Lower leg skin (tissue), 4 donors: Measurements from ENCODE around the gene FRS2. TPM values are rescaled to one million over a fixed set of nuclear protein-coding genes. Genes with fewer than 3 reads are reported as not detected.

Experiments
- DNase-seq, 2 donors: peaks; one replicate each; pipeline ENCODE4 v3.0.0-alpha.2; 2019; ENCODE audit warnings: low spot score in 2 of 2
- H3K4me3 ChIP-seq: fragments of 200-600 bp; sonication (generic); 2 replicates; pipeline ENCODE4 v1.5.1; 2017; ENCODE audit warnings: mild to moderate bottlenecking, low read depth; ENCODE audit not compliant: poor library complexity, severe bottlenecking
- POLR2A ChIP-seq, 2 donors: fragments of 450-650 bp; IDR thresholded peaks; one replicate each; pipeline ENCODE4 v1.6.1; 2016 to 2017; ENCODE audit warnings: antibody characterized with exemption in 2 of 2, mild to moderate bottlenecking in 1 of 2, moderate library complexity in 1 of 2
- WGBS, 2 donors: methylation state at CpG; one replicate each; pipeline ENCODE4 v1.1.5; 2018; 5-methylcytosine and 5-hydroxymethylcytosine counted together
- intact Hi-C: fragments of 100-400 bp; cut with DNase I; formaldehyde crosslinking; loops from one replicate; pipeline ENCODE4 v1.15.0; 2023; ENCODE audit warnings: low total_unique reads
- total RNA-seq, 4 donors: library from RNA; depleted of rRNA; stranded (reverse); fragments of >200 nt; gene quantifications; one replicate each; pipeline ENCODE4 v1.1.0, GENCODE V29; 2016
- TF ChIP-seq, protein P1 (sequence below), 3 donors: fragments of 450-650 bp; IDR thresholded peaks; one replicate each; pipeline ENCODE4 v1.5.1; 2016; ENCODE audit warnings: antibody characterized with exemption in 3 of 3, mild to moderate bottlenecking in 3 of 3, moderate library complexity in 2 of 3

FRS2 gene
- total RNA-seq, 4 donors from 2014 or later: 33.7 to 64.7 (median 43.5) TPM

DNA sequence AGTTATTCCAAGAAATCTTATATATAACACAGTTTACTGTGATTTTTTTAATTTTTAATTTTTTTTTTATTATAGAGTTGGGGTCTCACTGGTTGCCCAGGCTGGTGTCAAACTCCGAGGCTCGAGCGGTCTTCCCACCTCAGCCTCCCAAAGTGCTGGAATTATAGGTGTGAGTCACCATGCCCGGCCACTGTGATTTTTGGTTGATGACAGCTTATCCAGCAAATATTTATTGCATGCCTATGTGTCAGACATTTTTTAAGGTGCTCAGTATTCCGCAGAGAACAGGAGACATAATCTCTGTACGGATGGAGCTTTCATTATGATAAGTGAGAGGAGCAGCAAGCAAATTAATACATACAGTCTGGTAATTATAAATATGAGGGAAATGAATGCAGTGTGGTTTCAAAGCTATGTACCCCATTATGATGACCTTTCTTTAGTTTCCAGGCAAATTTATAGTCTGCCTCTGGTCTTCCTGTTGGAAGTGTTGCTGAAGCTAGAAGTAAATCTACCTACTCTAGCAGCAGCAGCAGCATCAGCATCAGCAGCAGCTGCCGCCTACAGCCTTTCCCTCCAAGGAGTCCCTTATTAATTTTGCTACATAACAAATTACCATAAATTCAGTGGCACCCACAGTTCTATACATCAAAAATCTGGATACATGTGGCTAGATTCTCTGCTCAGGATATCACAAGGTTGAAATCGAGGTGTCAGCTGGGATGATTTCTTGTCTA is 32.3 kb downstream of the FRS2 start:
- TF ChIP-seq, protein P1, sequence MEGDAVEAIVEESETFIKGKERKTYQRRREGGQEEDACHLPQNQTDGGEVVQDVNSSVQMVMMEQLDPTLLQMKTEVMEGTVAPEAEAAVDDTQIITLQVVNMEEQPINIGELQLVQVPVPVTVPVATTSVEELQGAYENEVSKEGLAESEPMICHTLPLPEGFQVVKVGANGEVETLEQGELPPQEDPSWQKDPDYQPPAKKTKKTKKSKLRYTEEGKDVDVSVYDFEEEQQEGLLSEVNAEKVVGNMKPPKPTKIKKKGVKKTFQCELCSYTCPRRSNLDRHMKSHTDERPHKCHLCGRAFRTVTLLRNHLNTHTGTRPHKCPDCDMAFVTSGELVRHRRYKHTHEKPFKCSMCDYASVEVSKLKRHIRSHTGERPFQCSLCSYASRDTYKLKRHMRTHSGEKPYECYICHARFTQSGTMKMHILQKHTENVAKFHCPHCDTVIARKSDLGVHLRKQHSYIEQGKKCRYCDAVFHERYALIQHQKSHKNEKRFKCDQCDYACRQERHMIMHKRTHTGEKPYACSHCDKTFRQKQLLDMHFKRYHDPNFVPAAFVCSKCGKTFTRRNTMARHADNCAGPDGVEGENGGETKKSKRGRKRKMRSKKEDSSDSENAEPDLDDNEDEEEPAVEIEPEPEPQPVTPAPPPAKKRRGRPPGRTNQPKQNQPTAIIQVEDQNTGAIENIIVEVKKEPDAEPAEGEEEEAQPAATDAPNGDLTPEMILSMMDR (IDR thresholded peaks at IDR 0.05): no peak
- no peak for TF ChIP-seq POLR2A (IDR thresholded peaks at IDR 0.05)
- DNase-seq: no peak
- intact Hi-C loops: no loop called here
- WGBS, 2 donors: 92 to 93% methylated on average over 8 of the region's 8 CpGs
- H3K4me3 ChIP-seq: no peak overlapping the region

DNA sequence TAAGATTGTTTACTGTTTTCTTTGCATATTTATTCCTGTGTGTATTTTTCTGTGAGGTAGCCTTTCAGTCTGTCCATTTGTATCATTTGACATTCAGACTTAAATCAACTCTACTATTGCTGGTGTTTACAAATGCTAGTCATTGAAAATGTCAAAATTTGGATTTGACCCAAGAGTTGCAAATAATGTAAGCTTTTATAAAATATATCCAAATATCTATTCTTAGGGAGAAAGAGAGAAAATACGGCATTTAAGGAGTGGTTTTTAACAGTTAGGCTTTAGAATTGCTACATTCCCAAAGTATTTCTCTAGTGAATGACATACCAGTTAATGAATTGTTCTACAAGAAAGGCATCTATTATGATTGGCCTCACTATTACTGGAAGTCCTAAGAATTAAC is 37.9 kb downstream of the FRS2 start:
- WGBS, 2 donors: 82 to 89% methylated on average over 1 of the region's 1 CpG
- no peak overlapping the region for H3K4me3 ChIP-seq
- intact Hi-C loops: no loop called here
- DNase-seq: no peak
- TF ChIP-seq POLR2A (IDR thresholded peaks at IDR 0.05): no peak
- TF ChIP-seq, protein P1 (IDR thresholded peaks at IDR 0.05): no peak

DNA sequence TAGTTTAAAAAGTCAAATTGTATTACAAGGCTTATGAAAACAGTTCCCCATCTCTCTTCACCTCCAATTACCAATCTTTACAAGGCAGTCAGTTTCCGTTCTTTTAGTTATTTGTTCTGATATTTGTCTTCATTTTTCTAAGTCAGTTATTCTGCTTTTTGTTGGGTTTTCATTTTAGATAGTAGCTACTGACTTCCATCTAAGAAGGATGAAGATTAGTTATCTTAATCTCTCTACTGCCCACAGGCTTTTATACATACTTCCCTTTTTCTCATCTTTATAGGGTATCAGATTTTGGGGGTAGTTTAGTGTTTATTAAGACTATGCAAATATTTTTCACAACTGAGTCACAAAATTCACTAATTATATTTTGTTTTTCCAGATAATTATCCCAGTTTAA is 38.4 kb downstream of the FRS2 start:
- no peak overlapping the region for H3K4me3 ChIP-seq
- DNase-seq: no peak
- WGBS, 2 donors: 87 to 92% methylated on average over 1 of the region's 1 CpG
- intact Hi-C loops: no loop called here
- TF ChIP-seq, protein P1 (IDR thresholded peaks at IDR 0.05): no peak
- no peak for TF ChIP-seq POLR2A (IDR thresholded peaks at IDR 0.05)

DNA sequence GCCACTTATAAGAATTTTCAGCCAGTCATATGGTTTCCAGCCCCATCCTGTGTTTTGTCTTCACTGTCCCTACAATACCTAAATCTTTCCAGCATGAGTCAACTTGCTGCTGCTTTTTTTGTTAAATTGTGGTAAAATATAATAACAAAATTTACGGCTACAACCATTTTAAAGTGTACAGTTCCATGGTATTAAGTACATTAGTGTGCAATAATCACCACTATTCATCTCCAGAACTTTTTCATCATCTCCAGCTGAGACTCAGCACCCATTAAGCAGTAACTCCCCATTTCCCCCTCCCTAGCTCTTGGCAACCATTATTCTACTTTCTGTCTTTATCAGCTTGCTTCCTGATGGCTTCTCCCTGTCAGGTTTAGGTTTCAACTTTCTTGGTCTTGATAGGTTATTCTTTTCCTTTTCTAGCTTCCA is 39.1 kb downstream of the FRS2 start:
- H3K4me3 ChIP-seq: no peak overlapping the region
- WGBS, 2 donors: 88 to 91% methylated on average over 1 of the region's 1 CpG
- no peak for DNase-seq
- intact Hi-C loops: no loop called here
- TF ChIP-seq POLR2A (IDR thresholded peaks at IDR 0.05): no peak
- TF ChIP-seq, protein P1 (IDR thresholded peaks at IDR 0.05): no peak

DNA sequence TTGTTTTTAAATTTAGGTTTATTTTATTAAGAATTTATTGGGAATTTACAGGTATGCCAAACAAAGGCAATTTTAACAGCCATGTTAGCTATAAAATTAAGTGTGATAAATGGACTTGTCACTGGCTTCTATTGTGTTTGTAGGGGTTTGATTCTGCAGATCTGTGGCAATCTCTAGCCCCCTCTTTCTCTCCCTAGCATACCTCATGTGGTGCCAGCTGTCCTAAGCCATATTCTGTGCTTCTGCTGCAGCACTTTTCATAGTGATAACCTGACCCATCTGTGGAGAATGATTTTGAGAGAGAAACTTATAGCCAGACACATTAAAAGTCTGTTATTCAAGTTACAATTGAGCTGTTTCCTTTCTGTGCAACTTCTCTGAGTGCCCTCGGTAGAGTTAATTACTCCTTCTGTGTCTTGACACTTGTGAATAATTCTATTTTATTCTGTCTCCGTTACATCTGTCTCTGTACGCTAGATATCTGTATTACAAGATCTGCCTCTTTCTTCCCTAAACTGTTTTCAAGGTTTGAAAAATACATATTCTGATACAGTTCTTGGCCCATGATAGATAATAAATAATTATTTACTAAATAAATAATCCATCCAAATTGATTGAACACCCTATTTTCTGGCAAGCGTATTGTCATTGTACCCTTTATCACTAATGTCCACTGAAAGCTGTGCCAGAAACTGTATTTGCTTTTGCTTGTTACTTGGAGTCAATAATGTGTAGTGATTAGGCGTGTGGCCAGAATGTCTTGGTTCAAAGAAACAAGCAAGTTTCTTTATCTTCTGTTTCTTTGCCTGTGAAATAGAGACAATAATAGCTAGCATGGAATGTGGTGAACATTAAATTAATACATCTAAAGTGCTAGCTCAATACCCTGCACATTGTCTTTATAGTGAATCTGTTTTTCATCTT is 40.0 kb downstream of the FRS2 start:
- DNase-seq: no peak
- H3K4me3 ChIP-seq: no peak overlapping the region
- TF ChIP-seq, protein P1 (IDR thresholded peaks at IDR 0.05): no peak
- TF ChIP-seq POLR2A (IDR thresholded peaks at IDR 0.05): no peak
- intact Hi-C loops: no loop called here
- 81 to 82% methylated on average over 5 of the region's 5 CpGs for WGBS, 2 donors
